GM21390 (cell line): Measurements from ENCODE around the gene OR10V1.
A peak's percentile ranks its signal among the peaks of the same experiment; 100 is the strongest.

ENCODE experiments used
- ATAC-seq: cut with Tn5 transposase; IDR thresholded peaks from one replicate; pipeline ENCODE4 v1.9.1; 2021; ENCODE audit not compliant: unreplicated experiment

Gene OR10V1, protein sequence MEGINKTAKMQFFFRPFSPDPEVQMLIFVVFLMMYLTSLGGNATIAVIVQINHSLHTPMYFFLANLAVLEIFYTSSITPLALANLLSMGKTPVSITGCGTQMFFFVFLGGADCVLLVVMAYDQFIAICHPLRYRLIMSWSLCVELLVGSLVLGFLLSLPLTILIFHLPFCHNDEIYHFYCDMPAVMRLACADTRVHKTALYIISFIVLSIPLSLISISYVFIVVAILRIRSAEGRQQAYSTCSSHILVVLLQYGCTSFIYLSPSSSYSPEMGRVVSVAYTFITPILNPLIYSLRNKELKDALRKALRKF

DNA sequence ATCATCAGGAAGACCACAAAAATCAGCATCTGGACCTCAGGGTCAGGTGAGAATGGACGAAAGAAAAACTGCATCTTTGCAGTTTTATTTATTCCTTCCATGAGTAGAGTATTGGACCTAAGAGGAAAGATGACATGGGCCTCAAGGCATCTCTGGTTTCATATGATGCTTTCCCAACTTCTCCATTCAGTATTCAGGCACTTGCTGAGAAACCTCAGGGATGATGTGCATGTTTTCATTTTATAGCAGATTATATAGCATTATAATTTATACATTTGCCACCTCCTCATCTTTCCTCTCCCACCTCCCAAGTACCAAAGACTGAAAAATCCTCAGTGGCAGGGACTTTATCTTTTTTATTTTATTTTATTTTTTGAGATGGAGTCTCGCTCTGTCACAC is at the start of gene OR10V1:
TSS of gene OR10V1 (minus strand) at position 101 of the 400 bp plus-strand sequence. CDS start at position 101, 0 bp downstream.
- ATAC-seq: no peak

DNA sequence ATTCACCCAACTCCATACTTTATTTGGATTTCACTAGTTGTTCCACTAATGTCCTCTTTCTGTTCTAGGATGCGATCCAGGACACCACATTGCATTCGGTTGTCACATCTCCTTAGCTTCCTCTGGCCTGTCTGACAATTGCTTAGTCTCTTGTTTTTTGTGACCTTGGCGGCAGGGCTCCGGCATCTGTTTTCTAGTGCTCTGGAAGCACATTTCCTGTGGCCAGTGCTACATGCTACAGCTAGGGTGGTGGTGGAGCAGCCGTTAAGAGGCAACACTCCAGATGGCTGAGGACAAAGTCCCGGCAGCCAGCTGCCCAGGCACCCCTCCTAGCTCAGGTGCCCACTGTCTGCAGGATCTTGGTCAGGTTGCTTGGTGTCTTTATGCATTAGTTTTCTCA is 48.3 kb upstream of the OR10V1 start:
- no peak for ATAC-seq

DNA sequence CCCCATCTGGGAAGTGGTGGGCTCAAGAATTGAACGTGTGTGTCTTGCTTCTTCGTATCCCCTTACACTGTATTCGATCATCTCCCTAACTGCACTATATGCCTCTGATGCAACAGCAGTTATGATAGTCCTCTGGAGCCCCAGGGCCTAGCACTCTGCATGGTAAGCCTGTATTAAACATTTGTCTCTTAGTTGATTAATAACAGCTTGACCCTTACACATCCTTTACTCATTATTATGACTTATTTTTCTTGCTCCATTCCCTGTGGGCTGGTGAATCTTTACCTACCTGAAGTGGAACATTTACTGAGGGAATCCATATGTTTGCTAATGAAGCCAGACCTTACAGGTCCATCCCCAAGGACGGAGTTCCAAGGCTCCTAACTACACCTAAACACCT is 47.1 kb upstream of the OR10V1 start:
- no peak for ATAC-seq

DNA sequence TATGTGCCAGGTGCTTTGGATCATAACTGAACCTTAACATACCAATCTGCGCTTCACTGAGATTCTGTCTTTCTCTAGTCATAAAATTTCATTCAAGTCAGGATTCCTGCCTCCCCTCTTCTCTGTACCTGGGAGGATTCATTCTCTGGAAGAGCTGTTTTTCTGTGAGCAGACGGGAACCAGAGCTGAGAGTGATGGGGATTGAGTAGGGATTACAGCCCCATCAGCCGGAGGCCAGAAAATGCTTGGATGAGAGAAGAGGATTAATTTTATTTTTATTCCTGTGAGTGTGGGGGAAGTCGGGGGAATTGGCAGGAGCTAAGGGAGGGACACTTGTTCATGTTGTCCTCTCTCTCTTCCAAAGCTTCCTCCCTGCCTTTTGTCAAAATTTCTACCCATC is 46.3 kb upstream of the OR10V1 start:
- ATAC-seq: no peak

DNA sequence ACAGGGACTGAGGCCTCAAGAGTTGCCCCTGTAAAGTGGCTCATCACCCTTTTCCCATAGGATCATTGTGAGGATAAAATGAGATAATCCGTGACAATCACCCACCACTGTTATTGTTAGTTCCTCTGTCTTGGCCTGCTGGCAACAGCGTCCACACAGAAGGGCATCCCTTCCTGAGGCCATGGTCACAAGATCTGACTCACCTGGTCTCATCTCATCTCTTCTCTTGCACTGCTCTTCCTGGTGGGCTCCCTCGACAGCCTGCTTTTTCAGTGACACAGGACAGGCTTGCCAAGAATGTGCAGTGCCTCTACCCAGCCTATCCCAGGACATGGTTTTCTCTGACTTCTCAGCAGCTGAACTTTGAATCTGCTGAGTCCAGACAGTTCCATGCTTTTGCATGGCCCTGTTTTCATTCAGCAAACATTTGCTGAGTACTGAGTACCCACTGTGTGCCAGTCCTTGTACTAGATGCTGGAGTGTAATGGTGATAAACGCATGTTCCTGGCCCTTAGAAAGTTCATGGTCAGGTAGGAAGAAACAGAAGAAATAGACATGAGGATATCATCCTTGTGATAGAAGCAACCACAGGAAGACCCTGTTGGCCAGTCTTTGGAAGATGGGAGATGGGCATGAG is 44.9 kb upstream of the OR10V1 start:
- ATAC-seq: no peak

DNA sequence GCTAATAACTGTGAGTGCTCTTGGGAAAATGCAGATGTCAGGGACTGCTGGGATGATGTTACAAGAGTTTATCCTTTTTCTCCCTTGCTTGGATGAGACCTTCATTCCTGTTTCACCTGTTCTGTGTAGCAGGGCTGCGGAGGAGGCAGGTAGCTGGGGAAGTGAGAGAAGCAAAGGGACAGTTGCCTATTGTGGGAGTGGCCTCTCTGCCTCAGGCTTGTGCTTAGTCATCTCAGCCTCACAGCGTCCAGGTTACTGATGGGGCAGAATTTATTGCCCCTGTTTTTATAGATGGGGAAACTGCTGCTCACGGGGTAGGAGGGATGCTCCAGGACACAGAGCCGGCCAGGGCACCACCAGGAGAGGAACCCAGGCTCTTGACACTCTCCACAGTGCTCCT is 43.2 kb upstream of the OR10V1 start:
- ATAC-seq: no peak

DNA sequence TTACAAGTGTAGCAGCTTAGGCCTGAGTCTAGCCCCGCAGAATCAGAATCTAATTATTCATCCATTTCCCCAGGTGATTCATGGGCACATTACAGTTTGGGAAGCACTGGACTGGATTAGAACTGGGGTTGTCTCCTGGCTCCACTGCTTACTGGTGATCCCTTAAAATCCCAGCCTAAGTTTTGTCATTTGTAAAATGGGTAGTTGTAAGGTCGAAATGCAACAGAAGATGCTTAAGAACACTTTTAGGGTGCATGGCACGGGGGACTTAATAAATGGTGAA is 42.9 kb upstream of the OR10V1 start:
- no peak for ATAC-seq

DNA sequence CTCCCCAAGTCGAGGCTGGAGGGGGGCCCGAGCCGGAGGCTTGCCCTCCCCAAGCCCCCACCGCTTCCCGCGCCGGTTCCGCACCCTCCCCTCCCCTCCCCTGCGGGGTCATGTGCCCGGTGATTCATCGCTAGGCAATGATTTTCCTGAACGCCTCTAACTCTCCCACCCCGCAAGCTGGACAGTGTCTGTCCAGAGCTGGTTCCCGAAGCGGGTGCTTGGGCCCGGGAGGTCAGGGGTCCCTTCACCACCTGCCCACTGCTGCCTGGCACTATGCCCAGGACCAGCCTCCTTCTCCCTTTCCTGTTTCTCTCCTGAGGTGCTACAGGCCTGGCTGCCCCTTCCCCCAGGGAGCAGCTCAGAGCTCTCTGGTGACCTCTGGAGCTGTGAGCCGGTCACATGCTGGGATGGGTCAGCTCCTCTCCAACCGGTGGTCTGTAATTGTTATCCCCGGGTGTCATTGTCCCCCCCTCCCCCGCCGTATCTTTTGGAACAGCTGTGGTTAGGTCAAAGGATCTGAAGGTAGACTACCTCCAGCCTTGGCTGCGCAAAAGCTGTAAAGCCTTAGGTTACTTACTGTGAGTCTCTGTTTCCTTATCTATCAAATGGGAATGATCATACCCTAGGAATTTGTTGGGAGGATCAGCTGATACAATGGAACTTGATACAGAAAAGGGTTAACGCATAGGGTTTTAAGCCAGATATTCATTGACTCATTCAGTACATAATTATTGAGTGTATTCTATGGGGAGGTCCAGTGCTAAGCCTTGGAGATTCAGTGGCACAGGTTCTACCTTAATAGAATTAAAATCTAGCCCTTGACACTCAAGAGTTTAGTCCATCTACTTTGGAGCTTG is 42.3 kb upstream of the OR10V1 start:
- peak; percentile 5 for ATAC-seq

DNA sequence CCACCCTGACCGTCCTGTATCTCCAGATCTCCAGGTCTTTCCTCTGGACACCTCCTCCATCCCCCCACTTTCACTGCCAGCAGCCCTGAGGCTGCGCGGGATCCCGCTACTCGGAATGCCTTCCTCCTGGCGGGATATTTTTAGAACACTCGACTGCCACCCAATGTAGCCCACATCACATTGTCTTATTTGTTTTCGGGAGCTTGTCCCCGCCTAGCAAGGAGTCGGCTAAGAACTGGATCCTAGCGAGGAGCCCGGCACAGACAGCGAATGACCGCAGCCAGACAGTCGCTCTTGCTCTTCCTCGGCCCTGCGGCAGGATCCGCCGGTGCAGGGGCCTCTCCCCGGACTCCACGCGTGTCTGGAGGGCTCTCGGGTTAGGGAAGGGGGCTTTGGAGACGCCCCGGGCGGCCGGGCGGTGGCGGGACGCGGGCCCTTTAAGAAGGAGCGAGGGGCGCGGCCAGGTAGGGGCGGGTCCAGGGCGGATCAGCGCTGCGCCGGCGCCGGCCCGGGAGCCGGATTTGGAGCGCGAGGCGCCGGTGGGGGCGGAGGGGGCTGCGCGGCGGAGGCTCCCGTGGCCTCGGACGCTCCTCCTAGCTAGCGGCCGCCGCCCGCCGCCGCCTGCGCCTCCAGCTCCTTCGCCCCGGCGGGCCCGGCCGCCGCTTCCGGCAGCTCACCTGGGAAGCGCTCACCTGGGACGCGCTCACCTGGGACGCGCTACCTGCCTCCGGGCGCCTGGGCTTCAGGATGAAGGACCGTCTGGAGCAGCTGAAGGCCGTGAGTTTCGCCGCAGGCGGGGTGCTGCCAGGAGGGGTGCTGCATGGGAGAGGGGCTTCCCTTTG is 41.4 kb upstream of the OR10V1 start, which contains the start of gene STX3:
TSS of gene STX3 (plus strand) at position 518 of the 842 bp plus-strand sequence. CDS start at position 748, 230 bp downstream.
- peak; percentile 70 for ATAC-seq

DNA sequence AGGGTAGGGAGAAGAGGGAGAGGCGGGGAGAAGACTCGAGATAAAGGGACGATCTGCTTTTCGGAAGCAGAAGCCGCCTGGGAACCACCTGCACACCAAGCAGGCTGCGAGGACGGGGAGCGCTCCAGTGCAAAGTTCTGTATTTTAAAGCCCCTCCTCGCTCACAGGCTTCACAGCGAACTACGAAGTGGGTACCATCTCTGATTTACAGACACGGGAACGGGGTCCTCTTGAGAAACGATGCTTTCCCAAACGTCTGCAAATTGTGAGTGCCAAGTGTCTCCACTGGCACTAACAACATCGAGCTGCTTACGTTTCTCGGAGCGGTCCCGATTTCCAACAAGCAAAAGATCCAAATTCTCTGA is 40.8 kb upstream of the OR10V1 start:
- peak; percentile 31 for ATAC-seq

DNA sequence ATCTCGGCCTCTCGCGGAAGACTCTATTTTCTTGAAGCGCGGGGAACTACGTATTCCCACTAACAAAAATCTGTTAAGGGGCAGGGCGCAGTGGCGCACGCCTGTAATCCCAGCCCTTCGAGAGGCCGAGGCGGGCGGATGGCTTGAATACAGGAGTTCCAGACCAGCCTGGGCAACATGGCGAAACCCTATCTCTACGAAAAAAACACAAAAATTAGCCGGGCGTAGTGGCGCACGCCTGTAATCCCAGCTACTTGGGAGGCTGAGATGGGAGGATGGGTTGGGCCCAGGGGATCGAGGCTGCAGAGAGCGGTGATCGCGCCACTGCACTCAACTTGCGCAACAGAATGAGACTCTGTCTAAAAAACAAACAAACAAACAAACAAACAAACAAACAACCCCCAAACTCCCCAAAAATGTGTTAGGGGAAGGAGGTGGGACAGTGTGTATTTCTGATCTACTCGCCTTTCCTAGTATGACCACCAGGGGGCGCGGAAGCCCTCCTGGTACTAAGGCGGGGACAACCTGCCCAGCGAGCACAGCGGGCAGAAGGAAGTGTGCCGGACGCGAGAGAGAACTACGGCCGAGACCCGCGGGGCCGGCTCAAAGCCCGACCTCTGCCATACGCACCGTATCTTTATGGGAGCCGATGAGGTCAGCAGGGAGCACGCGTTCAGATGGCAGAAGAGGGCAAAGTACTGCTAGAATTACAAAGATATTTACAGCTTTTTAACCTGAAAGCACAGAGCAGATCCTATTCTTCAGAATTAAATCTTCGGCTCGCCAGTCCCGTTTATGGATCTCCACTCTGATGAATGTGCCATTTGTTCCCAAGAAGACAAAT is 40.2 kb upstream of the OR10V1 start:
- ATAC-seq: peak; percentile 71

DNA sequence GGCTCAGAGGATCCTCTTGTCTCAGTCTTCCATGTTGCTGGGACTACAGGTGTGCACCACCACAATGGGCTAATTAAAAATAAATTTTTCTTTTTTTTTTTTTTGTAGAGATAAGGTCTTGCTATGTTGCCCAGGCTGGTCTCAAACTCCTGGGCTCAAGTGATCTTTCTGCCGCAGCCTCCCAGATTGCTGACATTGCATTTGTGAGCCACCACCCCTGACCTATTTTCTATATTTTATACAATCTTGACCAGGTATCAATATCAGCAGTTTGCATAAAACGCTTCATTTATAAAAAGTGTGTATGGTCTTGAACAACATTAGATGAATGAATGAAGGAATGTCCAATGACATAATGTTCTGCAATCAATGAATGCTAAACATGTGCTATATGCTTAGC is 32.5 kb upstream of the OR10V1 start:
- no peak for ATAC-seq

DNA sequence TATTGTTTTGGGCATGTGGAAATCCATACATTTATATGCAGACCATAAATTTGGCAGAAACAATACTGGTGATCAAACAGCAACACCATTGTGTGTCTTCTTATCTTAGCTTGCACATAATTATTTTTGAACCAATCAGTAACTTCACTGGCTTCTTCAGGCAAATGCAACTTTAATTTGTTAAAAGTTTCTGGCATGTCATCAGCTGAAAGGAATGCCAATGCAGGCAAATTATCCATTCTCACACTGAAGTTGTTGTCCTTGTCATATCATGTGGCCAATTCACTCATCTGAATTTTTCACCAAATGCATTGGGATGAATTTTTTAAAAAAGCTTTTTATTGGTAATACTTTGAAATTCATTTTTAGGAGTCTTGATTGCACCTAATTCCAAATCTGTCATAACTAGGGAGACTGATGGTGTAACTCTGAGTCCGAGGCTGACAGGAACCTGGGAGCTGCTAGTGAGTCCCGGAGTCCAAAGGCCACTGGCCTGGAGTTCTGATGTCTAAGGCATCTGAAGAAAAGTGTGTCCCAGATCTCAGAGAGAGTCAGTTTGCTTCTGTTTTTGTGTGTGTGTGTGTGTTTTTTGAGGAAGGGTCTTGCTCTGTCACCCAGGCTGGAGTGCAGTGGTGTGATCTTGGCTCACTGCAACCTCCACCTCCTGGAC is 17.4 kb upstream of the OR10V1 start:
- ATAC-seq: no peak

DNA sequence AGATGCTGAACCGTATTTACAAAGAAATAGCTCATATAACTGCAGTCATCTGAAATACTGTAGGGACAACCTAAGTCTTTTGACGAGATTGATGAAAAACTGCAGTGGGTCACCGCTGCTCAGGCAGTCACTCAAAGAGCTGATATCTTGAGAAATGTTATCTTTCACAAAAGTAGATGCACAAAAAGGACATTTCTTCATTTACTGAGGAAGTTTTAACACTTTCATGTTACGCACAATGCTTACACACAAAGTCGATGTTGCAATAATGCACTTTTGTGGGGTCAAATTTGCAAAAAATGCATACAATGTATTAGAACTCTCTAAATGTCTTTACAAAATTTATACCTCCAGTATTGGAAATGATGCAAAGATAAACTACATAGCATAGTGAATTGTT is 16.2 kb upstream of the OR10V1 start:
- no peak for ATAC-seq

DNA sequence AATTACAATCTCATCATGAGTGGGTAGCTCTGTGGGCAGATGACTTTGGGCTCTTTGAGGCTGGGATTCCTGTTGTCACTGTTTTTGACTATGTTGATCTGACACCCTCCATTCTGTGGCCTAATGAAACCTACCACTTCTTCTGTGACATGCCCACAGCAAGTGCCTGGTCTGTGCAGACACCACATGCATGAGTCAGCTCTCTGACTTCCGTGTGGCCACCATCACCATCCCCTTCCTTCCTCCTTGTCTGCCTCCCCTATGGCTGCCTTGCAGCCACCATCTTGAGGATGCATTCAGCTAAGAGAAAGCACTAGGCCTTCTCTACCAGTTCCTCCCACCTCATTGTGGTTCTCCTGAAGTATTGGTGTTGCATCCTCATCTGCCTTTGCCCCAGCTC is 15.3 kb upstream of the OR10V1 start:
- ATAC-seq: no peak

DNA sequence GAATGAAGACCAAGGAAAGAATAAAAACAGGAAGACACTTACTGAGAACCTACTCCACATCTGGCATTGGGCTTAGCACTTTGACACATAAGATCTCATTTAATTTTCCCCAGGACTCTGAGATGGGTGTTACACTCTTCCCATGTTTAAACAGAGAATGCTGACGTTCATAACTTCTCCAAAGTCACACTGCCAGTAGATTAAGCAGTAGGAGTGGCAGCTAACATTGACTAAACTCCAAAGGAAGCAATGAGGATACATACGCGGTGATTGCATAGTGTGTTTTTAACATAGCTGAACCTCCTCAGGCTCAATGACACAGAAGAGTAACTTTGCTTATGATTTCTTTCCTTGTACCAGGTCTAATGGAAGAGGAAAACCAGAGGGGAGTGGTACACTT is 14.5 kb upstream of the OR10V1 start:
- ATAC-seq: no peak

DNA sequence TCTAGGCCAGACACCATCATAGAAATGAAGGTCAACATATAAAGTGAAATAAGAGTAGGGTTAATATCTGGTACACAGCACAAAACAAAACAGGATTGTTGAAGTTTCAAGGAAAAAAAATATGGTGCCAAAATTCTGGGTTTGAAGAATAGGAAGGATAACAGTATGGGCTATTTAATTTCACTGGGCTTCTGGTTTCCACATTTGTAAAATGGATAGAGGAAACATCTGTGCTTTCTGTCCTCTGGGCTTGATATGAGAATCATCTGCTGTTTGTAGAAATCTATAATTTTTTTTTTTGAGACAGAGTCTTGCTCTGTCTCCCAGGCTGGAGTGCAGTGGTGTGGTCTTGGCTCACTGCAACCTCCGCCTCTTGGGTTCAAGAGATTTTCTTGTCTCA is 13.8 kb upstream of the OR10V1 start:
- ATAC-seq: no peak

DNA sequence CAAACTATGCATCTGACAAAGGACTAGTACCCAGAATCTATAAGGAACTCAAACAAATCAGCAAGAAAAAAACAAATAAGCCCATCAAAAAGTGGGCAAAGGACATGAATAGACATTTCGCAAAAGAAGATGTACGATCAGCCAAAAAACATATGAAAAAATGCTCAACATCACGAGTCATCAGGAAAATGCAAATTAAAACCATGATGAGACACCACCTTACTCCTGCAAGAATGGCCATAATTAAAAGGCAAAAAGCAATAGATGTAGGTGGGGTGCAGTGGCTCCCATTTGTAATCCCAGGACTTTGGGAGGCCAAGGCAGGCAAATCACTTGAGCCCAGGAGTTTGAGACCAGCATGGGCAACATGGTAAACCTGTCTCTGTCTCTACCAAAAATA is 10.4 kb upstream of the OR10V1 start:
- ATAC-seq: no peak

DNA sequence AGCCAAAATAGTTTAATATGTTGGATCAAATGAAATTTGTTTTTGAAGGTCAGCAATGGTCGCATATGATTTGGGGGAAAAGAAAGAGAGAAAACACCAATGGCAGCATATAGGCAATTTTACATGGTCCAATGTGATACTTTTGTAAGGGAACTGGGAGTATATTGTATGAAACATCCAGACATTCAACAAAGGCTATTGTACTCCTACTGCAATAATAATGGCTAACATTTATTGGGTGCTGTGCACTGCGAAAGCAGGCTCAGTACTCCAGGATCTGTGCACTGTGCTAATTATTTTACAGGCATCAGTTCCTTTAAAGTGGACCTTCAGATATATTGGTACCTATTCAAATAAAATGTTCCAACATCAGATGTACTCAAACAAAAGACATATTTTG is 5.9 kb upstream of the OR10V1 start:
- ATAC-seq: no peak

DNA sequence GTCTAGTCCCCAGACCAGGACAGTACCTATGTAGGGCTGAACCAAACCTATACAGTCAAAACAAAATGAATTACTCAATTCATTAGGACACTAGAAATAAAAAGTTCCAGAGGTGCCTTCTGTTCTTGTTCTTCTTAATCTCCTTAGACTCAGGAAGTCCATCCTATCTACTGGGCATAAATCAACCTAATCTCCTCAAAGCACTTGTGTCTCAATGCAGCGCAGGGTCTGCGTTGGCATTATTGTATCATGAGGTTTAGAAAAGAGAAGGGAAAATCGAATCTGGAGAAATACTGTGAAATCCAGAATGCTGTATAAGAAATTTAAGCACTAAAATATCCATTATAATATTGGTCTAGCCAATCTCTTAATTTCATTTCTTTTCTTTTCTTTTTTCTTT is 2.4 kb upstream of the OR10V1 start:
- no peak for ATAC-seq
